Ishikawa (cell line): Measurements from ENCODE around the gene ADCY1.

Experiments
- CEBPB ChIP-seq: IDR thresholded peaks from 2 replicates; pipeline ENCODE4 v1.6.1; 2012
- EP300 ChIP-seq: IDR thresholded peaks from 2 replicates; pipeline ENCODE4 v1.6.1; 2012; ENCODE audit warnings: borderline replicate concordance
- RAD21 ChIP-seq: IDR thresholded peaks from 2 replicates; pipeline ENCODE4 v1.6.1; 2012; ENCODE audit warnings: low read depth
- REST ChIP-seq: IDR thresholded peaks from 2 replicates; pipeline ENCODE4 v1.6.1; 2012; ENCODE audit warnings: low read depth, mild to moderate bottlenecking
- TCF12 ChIP-seq: IDR thresholded peaks from 2 replicates; pipeline ENCODE4 v1.6.1; 2012; ENCODE audit warnings: low read depth
- TEAD4 ChIP-seq: IDR thresholded peaks from 2 replicates; pipeline ENCODE4 v1.6.1; 2012

- TF ChIP-seq RAD21 (no peak), TCF12 (no peak), CEBPB (no peak), REST (no peak), TEAD4 (no peak), EP300 (no peak)
Measured at GRCh38 chr7:45703373-45703821, 129.2 kb downstream of the ADCY1 start.
